Aorta (tissue), 5 donors: ENCODE measurements around the gene UBR4. TPM values are rescaled to one million over a fixed set of nuclear protein-coding genes. Genes with fewer than 3 reads are reported as not detected.

ENCODE experiments used
- ATAC-seq: fragments of 200-7000 bp; cut with Tn5 transposase; one replicate; pipeline ENCODE4 v1.9.1; 2022; ENCODE audit warnings: moderate library complexity; ENCODE audit not compliant: low FRiP score
- DNase-seq, 2 donors: peaks; one replicate each; pipeline ENCODE4 v3.0.0-alpha.2; 2020
- H3K27ac ChIP-seq, 2 donors: one replicate each; pipeline ENCODE4 v1.5.1; 2013; ENCODE audit warnings: low read length in 2 of 2, mild to moderate bottlenecking in 2 of 2, moderate library complexity in 2 of 2, control low read depth in 1 of 2, inconsistent platforms in 1 of 2, low read depth in 1 of 2
- H3K27me3 ChIP-seq, 2 donors: one replicate each; pipeline ENCODE4 v1.6.1; 2013; ENCODE audit warnings: control low read depth in 1 of 2, low read length in 1 of 2, mild to moderate bottlenecking in 1 of 2, moderate library complexity in 1 of 2; ENCODE audit not compliant: insufficient read depth in 2 of 2, control insufficient read depth in 1 of 2
- H3K36me3 ChIP-seq, 2 donors: one replicate each; pipeline ENCODE4 v1.6.1; 2013; ENCODE audit warnings: control low read depth in 1 of 2, low read length in 1 of 2, mild to moderate bottlenecking in 1 of 2; ENCODE audit not compliant: insufficient read depth in 2 of 2, control insufficient read depth in 1 of 2
- H3K4me1 ChIP-seq, 2 donors: one replicate each; pipeline ENCODE4 v1.6.1; 2013; ENCODE audit warnings: low read length in 2 of 2, control low read depth in 1 of 2, mild to moderate bottlenecking in 1 of 2, moderate library complexity in 1 of 2; ENCODE audit not compliant: insufficient read depth in 2 of 2, control insufficient read depth in 1 of 2
- H3K4me3 ChIP-seq, 2 donors: one replicate each; pipeline ENCODE4 v1.5.1; 2013; ENCODE audit warnings: low read length in 2 of 2, control low read depth in 1 of 2, mild to moderate bottlenecking in 1 of 2
- H3K9me3 ChIP-seq: one replicate; pipeline ENCODE4 v1.6.1; 2013; ENCODE audit warnings: mild to moderate bottlenecking, low read length; ENCODE audit not compliant: control insufficient read depth
- WGBS, 2 donors: extraction: QIAGEN DNeasy Blood & Tissue Kit; methylation state at CpG; one replicate each; pipeline ENCODE4 v1.1.7; 2013; 5-methylcytosine and 5-hydroxymethylcytosine counted together
- intact Hi-C, 2 donors: fragments of 100-400 bp; cut with DNase I; formaldehyde crosslinking; loops; one replicate each; pipeline versions ENCODE4 v1.14.2 to v1.15.0; 2022
- polyA plus RNA-seq, 2 donors: library from polyadenylated mRNA; stranded (reverse); fragments of 200-250 nt; gene quantifications; one replicate each; pipeline ENCODE4 v1.2.3, GENCODE V29; 2013
- total RNA-seq, 2 donors: library from RNA; stranded (reverse); fragmentation: NEBNext Ultra II Directional; extraction: Animal tissue kit (Norgen Biotek cat#: 25700); gene quantifications; one replicate each; pipeline ENCODE4 v1.2.1, GENCODE V29; 2021
- donor health status: healthy with polysubstance abuse.
- donor health status: Bipolar disorder and iron deficiency.
- donor health status: DM: no; HTN: no; CAD: no.
- donor health status: DM: no; HTN: no; CAD: no.
- donor health status: DM: yes; HTN: yes; CAD: no.

Gene UBR4
- total and polyA plus RNA-seq, 4 donors = 16.4 to 293 (median 187) TPM

- intact Hi-C loops = no loop called here
These were observed 175.3 kb downstream of the UBR4 start for GRCh38 chr1:19034721-19035120.

GRCh38 chr1:19033926-19034680 is 176.0 kb downstream of the UBR4 start:
- DNase-seq (no peak), ATAC-seq (no peak)
- H3K27ac ChIP-seq = no peak overlapping the region
- H3K4me1 ChIP-seq = no peaks in the 10 kb centered on the region
- no peak overlapping the region for H3K4me3 ChIP-seq
- no peaks in the 10 kb centered on the region for H3K36me3 ChIP-seq
- WGBS, 2 donors = 77% methylated on average over 22 of the region's 22 CpGs
- intact Hi-C loops = no loop called here
- H3K9me3 ChIP-seq = no peaks in the 10 kb centered on the region
- H3K27me3 ChIP-seq = no peaks in the 10 kb centered on the region

More at GRCh38 chr1:19034721-19035120, 175.3 kb downstream of the UBR4 start:
- ATAC-seq (no peak), DNase-seq (no peak)
- no peak overlapping the region for H3K27ac ChIP-seq
- H3K9me3 ChIP-seq = no peaks in the 10 kb centered on the region
- no peak overlapping the region for H3K4me3 ChIP-seq
- H3K36me3 ChIP-seq = no peaks in the 10 kb centered on the region
- H3K27me3 ChIP-seq = no peaks in the 10 kb centered on the region
- WGBS, 2 donors = 92 to 96% methylated on average over 9 to 10 of the region's 10 CpGs
- no peaks in the 10 kb centered on the region for H3K4me1 ChIP-seq

- Histone ChIP-seq H3K4me1 (no peaks in the 10 kb centered on the region), H3K4me3 (no peak overlapping the region), H3K27me3 (no peaks in the 10 kb centered on the region), H3K27ac (no peak overlapping the region), H3K36me3 (no peaks in the 10 kb centered on the region), H3K9me3 (no peaks in the 10 kb centered on the region)
- 89% methylated on average over 8 of the region's 8 CpGs for WGBS, 2 donors
- ATAC-seq = no peak
- DNase-seq = no peak
- intact Hi-C loops = no loop called here
These were observed 176.6 kb downstream of the UBR4 start for GRCh38 chr1:19033515-19033839.

GRCh38 chr1:19032701-19033514 is 177.2 kb downstream of the UBR4 start:
- no peak for DNase-seq
- Histone ChIP-seq H3K4me1 (no peaks in the 10 kb centered on the region), H3K27me3 (no peaks in the 10 kb centered on the region), H3K27ac (no peak overlapping the region), H3K4me3 (no peak overlapping the region), H3K36me3 (no peaks in the 10 kb centered on the region), H3K9me3 (no peaks in the 10 kb centered on the region)
- WGBS, 2 donors = 91 to 96% methylated on average over 17 to 20 of the region's 20 CpGs
- no peak for ATAC-seq
- intact Hi-C loops = no loop called here

- no peak for ATAC-seq
- Histone ChIP-seq H3K27ac (no peak overlapping the region), H3K4me1 (no peaks in the 10 kb centered on the region), H3K36me3 (no peaks in the 10 kb centered on the region), H3K27me3 (no peaks in the 10 kb centered on the region), H3K4me3 (no peak overlapping the region), H3K9me3 (no peaks in the 10 kb centered on the region)
- DNase-seq = no peak
- intact Hi-C loops = no loop called here
- 90 to 93% methylated on average over 5 of the region's 5 CpGs for WGBS, 2 donors
These were observed 177.7 kb downstream of the UBR4 start for GRCh38 chr1:19032413-19032695.

- Histone ChIP-seq H3K27ac (no peak overlapping the region), H3K27me3 (no peaks in the 10 kb centered on the region), H3K4me1 (no peaks in the 10 kb centered on the region), H3K4me3 (no peak overlapping the region), H3K9me3 (no peaks in the 10 kb centered on the region), H3K36me3 (no peaks in the 10 kb centered on the region)
- 70 to 75% methylated on average over 20 to 21 of the region's 21 CpGs for WGBS, 2 donors
- intact Hi-C loops = no loop called here
- ATAC-seq (no peak), DNase-seq (no peak)
These were observed 180.6 kb downstream of the UBR4 start for GRCh38 chr1:19029191-19030085.

GRCh38 chr1:19028546-19029129 is 181.4 kb downstream of the UBR4 start:
- no peaks in the 10 kb centered on the region for H3K27me3 ChIP-seq
- WGBS, 2 donors = 83 to 87% methylated on average over 8 of the region's 8 CpGs
- H3K36me3 ChIP-seq = no peaks in the 10 kb centered on the region
- ATAC-seq (no peak), DNase-seq (no peak)
- H3K27ac ChIP-seq = no peak overlapping the region
- no peaks in the 10 kb centered on the region for H3K9me3 ChIP-seq
- H3K4me1 ChIP-seq = no peaks in the 10 kb centered on the region
- intact Hi-C loops = no loop called here
- H3K4me3 ChIP-seq = no peak overlapping the region

GRCh38 chr1:19028110-19028509 is 182.0 kb downstream of the UBR4 start:
- ATAC-seq = no peak
- H3K36me3 ChIP-seq = no peaks in the 10 kb centered on the region
- H3K9me3 ChIP-seq = no peaks in the 10 kb centered on the region
- no peak for DNase-seq
- intact Hi-C loops = no loop called here
- 32 to 36% methylated on average over 7 of the region's 7 CpGs for WGBS, 2 donors
- H3K27ac ChIP-seq = no peak overlapping the region
- no peaks in the 10 kb centered on the region for H3K27me3 ChIP-seq
- H3K4me1 ChIP-seq = no peaks in the 10 kb centered on the region
- no peak overlapping the region for H3K4me3 ChIP-seq
